CD1c-positive myeloid dendritic cell (primary cell): ENCODE data around the gene EIF4A3.

Source experiments
- DNase-seq: peaks from one replicate; pipeline ENCODE4 v3.0.0-alpha.2; 2016; ENCODE audit errors: extremely low spot score

Gene EIF4A3

GRCh38 chr17:80147035-80147822 lies at the start of gene EIF4A3:
TSS of gene EIF4A3 (minus strand) at chr17:80147128. CDS start at chr17:80146961, 167 bp downstream.
- DNase-seq = peak; percentile 100

GRCh38 chr17:80196652-80197051 lies 49.7 kb upstream of the EIF4A3 start:
- no peak for DNase-seq

GRCh38 chr17:80195671-80196529 lies 49.0 kb upstream of the EIF4A3 start:
- DNase-seq = peak; percentile 69

- no peak for DNase-seq
These were observed 48.2 kb upstream of the EIF4A3 start for GRCh38 chr17:80195141-80195540.

DNA sequence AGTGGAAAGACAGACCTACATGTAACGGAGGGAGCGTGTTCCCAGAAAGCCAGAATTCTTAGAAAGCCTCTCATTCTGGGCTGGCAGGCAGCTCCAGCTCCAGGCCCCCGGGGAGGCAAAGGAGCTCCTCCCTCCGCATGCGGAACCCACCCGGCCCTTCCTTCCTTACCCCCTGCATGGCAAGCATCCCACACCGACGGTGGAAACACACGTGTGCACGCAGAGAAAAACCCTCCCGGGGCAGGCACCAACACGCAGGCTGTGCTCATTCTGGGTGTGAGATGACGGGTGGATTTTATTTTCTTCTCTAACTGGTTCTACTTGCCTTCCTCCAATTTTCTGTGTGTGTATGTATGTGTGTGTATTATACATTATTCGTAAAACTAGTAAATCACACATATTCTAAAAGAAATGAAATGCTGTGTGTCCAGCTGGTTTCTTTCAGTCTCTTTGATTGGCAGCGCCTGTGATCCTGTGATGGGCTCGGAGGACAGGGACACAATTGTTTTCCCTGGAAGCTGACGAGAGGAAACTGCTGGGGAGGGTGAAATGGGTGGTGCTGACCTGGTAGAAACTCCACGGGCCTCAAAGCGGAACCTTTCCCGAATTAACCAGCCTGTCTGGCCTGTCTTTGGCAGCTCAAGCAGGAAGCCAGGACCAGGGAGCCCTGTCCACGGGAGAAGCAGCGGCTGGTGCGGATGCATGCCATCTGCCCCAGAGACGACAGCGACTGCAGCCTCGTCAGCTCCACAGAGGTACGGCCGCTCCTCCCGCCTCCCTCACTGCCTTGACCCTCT lies 45.1 kb upstream of the EIF4A3 start:
- no peak for DNase-seq

GRCh38 chr17:80191192-80191591 lies 44.3 kb upstream of the EIF4A3 start:
- no peak for DNase-seq

- no peak for DNase-seq
These were observed 43.8 kb upstream of the EIF4A3 start for GRCh38 chr17:80190716-80191115.

DNA sequence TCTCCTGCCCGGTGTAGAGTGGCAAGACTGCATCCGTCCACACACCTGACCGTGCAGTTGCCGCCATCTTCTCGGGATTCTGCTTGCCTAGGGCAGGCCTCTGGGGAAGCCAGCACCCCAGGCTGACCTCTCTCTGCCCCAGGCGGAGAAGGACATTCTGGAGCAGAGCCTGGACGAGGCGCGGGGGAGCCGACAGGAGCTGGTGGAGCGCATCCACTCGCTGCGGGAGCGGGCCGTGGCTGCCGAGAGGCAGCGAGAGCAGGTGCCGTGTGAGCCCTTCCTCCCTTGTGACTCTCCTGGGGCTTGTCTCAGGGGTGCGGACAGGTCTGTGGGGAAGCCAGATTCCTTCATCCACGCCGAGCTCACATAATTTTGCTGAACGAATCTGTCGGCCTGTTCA lies 42.7 kb upstream of the EIF4A3 start:
- no peak for DNase-seq

- no peak for DNase-seq
These were observed 40.6 kb upstream of the EIF4A3 start for GRCh38 chr17:80187515-80187941.

GRCh38 chr17:80187090-80187489 lies 40.2 kb upstream of the EIF4A3 start:
- DNase-seq = no peak

- no peak for DNase-seq
These were observed 39.0 kb upstream of the EIF4A3 start for GRCh38 chr17:80185968-80186367.

GRCh38 chr17:80184423-80184714 lies 37.4 kb upstream of the EIF4A3 start:
- no peak for DNase-seq

DNA sequence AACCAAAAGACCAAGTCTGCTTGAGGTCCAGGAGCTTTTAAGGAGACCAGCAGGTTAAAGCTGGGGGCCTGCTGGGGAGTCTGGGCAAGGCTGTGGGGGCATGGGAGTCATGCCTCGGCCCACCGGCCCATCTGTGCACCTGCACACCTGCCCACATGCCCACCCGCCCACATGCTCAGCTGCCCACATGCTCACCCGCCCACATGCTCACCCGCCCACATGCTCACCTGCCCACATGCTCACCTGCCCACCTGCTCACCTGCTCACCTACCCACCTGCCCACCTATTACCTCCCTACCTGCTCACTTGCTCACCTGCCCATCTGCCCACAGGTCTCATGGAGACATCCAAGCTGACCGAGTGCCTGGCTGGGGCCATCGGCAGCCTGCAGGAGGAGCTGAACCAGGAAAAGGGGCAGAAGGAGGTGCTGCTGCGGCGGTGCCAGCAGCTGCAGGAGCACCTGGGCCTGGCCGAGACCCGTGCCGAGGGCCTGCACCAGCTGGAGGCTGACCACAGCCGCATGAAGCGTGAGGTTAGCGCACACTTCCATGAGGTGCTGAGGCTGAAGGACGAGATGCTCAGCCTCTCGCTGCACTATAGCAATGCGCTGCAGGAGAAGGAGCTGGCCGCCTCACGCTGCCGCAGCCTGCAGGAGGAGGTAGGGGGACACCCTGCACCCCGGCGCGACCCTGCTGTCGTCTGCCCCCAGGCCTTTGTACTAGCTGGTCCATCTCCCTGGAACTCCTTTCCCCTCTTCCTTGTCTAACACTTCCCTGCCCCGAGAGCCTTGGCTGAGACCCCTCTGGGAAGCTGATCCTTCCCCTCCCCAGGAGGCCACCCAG lies 36.9 kb upstream of the EIF4A3 start:
- DNase-seq = no peak

- no peak for DNase-seq
These were observed 35.9 kb upstream of the EIF4A3 start for GRCh38 chr17:80182845-80183223.

- no peak for DNase-seq
These were observed 35.4 kb upstream of the EIF4A3 start for GRCh38 chr17:80182118-80182844.

DNA sequence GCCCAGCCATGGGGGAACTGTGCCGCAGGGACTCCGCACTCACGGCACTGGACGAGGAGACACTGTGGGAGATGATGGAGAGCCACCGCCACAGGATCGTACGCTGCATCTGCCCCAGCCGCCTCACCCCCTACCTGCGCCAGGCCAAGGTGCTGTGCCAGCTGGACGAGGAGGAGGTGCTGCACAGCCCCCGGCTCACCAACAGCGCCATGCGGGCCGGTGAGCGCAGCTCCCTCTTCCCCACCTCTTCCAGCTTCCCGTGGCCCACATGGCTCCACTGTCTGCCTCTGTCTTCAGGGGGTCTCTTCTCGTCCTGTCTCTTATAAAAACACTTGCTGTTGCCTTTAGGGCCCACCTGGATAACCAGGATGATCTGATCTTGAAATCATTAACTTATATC lies 34.5 kb upstream of the EIF4A3 start:
- no peak for DNase-seq

DNA sequence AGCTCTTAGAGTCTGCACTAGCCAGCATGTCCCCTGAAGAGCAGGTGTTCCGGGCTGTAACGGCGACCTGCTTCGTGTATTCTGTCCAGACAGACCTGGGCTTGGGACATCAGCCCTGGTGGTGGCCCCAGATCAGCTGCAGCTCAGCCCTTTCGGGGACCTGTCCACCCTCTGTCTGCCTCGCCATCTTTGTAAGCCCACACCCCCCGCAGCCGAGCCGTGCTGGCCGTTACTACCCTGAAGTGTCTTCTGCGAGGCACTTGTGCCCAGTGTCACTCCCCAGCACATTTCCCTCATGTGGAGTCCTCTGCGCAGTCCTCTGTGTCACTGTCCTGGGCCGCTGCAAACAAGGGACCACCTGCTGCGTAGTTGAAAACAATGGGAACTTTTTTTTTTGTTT lies 33.3 kb upstream of the EIF4A3 start:
- DNase-seq = no peak

- no peak for DNase-seq
These were observed 31.2 kb upstream of the EIF4A3 start for GRCh38 chr17:80177986-80178595.

DNA sequence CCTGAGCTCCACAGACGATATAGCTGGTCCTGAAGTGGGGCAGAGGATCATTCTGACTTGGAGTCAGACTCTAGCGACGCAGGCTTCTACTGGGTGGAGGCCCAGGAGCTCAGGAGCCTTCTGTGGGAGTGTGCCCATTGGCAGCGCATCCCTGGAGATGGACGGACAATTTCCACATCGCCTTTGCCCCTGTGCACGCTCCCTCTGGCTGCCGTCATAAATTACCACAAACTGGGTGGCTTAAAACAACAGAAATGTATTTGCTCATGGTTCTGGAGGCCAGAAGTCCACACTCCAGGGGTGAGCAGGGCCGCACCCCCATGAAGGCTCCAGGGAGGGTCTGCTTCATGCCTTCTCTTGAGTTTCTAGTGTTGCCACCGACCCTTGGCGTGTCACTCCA lies 29.8 kb upstream of the EIF4A3 start:
- DNase-seq = no peak

- no peak for DNase-seq
These were observed 27.0 kb upstream of the EIF4A3 start for GRCh38 chr17:80173916-80174315.
